ENCODE results near the gene OR51B6.

GRCh38 chr11:5345831-5346230 lies 5.5 kb upstream of the OR51B6 start:
- TF ChIP-seq CTCF (IDR thresholded peaks at IDR 0.05) = no peak
- TF ChIP-seq POLR2A (IDR thresholded peaks at IDR 0.05) = no peak
